OCI-LY1 (cell line): ENCODE measurements around the gene AXIN1.

ENCODE experiments used
- H2AFZ ChIP-seq: fragments of 200-600 bp; sonication (generic), shearing (Covaris generic); 2 replicates; pipeline ENCODE4 v1.6.0; 2014; ENCODE audit warnings: antibody characterized with exemption, mild to moderate bottlenecking, low read length
- H3F3A ChIP-seq: fragments of 200-600 bp; sonication (generic), shearing (Covaris generic); 2 replicates; pipeline ENCODE4 v1.6.0; 2014; ENCODE audit warnings: mild to moderate bottlenecking, antibody characterized with exemption, low read length, moderate library complexity; ENCODE audit not compliant: insufficient read depth
- H3K27ac ChIP-seq: fragments of 200-600 bp; sonication (generic); 2 replicates; pipeline ENCODE4 v1.5.1; 2014; ENCODE audit warnings: low read length, mixed run types, mild to moderate bottlenecking, low read depth; ENCODE audit not compliant: poor library complexity, severe bottlenecking
- H3K27me3 ChIP-seq: fragments of 200-600 bp; sonication (generic); 2 replicates; pipeline ENCODE4 v1.6.0; 2014; ENCODE audit warnings: antibody characterized with exemption, mild to moderate bottlenecking, low read length, moderate library complexity; ENCODE audit not compliant: insufficient read depth
- H3K36me3 ChIP-seq: fragments of 200-600 bp; sonication (generic); 2 replicates; pipeline ENCODE4 v1.6.1; 2014; ENCODE audit warnings: mild to moderate bottlenecking, antibody characterized with exemption, low read length, moderate library complexity, mixed read lengths; ENCODE audit not compliant: insufficient read depth
- H3K4me1 ChIP-seq: fragments of 200-600 bp; sonication (generic); 2 replicates; pipeline ENCODE4 v1.5.1; 2014; ENCODE audit warnings: mild to moderate bottlenecking, low read length, moderate library complexity; ENCODE audit not compliant: insufficient read depth, severe bottlenecking
- H3K4me2 ChIP-seq: fragments of 200-600 bp; sonication (generic), shearing (Covaris generic); 2 replicates; pipeline ENCODE4 v1.6.1; 2014; ENCODE audit warnings: low read length
- H3K4me3 ChIP-seq: fragments of 200-600 bp; sonication (generic); 2 replicates; pipeline ENCODE4 v1.5.1; 2014; ENCODE audit warnings: low read length, low read depth, mild to moderate bottlenecking, mixed read lengths; ENCODE audit not compliant: poor library complexity, severe bottlenecking
- H3K79me2 ChIP-seq: fragments of 200-600 bp; shearing (Covaris generic); 2 replicates; pipeline ENCODE4 v1.6.1; 2016; ENCODE audit warnings: mixed run types, low read length, mixed read lengths; ENCODE audit not compliant: insufficient read depth
- H3K9ac ChIP-seq: fragments of 200-600 bp; sonication (generic), shearing (Covaris generic); 2 replicates; pipeline ENCODE4 v1.6.1; 2014; ENCODE audit warnings: mild to moderate bottlenecking, low read length, mixed read lengths
- H3K9me2 ChIP-seq: fragments of 200-600 bp; sonication (generic), shearing (Covaris generic); 2 replicates; pipeline ENCODE4 v1.6.1; 2014; ENCODE audit warnings: low read depth, mild to moderate bottlenecking, low read length, mixed read lengths
- H3K9me3 ChIP-seq: fragments of 200-600 bp; shearing (Covaris generic); 2 replicates; pipeline ENCODE4 v1.6.1; 2014; ENCODE audit warnings: low read length, mixed read lengths
- H4K20me1 ChIP-seq: fragments of 200-600 bp; sonication (generic), shearing (Covaris generic); 2 replicates; pipeline ENCODE4 v1.6.0; 2016; ENCODE audit warnings: mild to moderate bottlenecking, low read length; ENCODE audit not compliant: insufficient read depth
- EZH2 ChIP-seq: fragments of 200-600 bp; sonication (generic), shearing (Covaris generic); IDR thresholded peaks from 2 replicates; pipeline ENCODE4 v1.8.0; 2017; ENCODE audit warnings: borderline replicate concordance, mixed run types, mild to moderate bottlenecking, antibody characterized with exemption, low read length, moderate library complexity, mixed read lengths
- TF ChIP-seq, protein P1 (sequence below): fragments of 200-600 bp; sonication (generic), shearing (Covaris generic); IDR thresholded peaks from 2 replicates; pipeline ENCODE4 v1.5.1; 2017; ENCODE audit warnings: mild to moderate bottlenecking, antibody characterized with exemption, low read length, moderate library complexity, mixed read lengths

The AXIN1 gene

DNA sequence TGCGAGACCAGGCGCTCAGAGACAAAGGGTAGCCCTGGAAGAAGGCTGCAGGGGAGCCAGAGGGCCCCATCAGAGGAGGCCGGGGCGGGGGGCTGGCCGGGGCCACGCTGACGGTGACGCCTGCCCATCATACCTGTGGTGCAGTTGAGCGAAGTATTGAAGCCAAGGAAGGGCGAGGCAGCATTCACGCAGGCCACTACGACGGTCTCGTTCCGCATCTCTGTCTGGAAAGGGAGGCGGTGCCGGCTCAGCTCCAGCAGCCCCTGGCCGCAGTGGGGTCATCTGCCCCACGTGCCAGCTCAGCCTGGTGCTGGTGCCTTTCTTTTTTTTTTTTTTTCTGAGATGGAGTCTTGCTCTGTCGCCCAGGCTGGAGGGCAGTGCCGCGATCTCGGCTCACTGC lies 22.7 kb upstream of the AXIN1 start:
- H3K36me3 ChIP-seq, result peaks cover 39% of the 10 kb centered on the region
- H3K9me2 ChIP-seq, result no peaks in the 10 kb centered on the region
- H3F3A ChIP-seq, result no peaks in the 10 kb centered on the region
- H3K27me3 ChIP-seq, result no peaks in the 10 kb centered on the region
- H3K27ac ChIP-seq, result no peak overlapping the region
- no peaks in the 10 kb centered on the region for H4K20me1 ChIP-seq
- no peaks in the 10 kb centered on the region for H3K9me3 ChIP-seq
- H3K79me2 ChIP-seq, result no peaks in the 10 kb centered on the region
- H3K9ac ChIP-seq, result no peak overlapping the region
- peaks cover 7% of the 10 kb centered on the region for H3K4me1 ChIP-seq
- no peak overlapping the region for H3K4me2 ChIP-seq
- no peak overlapping the region for H3K4me3 ChIP-seq
- TF ChIP-seq, protein P1, sequence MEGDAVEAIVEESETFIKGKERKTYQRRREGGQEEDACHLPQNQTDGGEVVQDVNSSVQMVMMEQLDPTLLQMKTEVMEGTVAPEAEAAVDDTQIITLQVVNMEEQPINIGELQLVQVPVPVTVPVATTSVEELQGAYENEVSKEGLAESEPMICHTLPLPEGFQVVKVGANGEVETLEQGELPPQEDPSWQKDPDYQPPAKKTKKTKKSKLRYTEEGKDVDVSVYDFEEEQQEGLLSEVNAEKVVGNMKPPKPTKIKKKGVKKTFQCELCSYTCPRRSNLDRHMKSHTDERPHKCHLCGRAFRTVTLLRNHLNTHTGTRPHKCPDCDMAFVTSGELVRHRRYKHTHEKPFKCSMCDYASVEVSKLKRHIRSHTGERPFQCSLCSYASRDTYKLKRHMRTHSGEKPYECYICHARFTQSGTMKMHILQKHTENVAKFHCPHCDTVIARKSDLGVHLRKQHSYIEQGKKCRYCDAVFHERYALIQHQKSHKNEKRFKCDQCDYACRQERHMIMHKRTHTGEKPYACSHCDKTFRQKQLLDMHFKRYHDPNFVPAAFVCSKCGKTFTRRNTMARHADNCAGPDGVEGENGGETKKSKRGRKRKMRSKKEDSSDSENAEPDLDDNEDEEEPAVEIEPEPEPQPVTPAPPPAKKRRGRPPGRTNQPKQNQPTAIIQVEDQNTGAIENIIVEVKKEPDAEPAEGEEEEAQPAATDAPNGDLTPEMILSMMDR, result no peak
- TF ChIP-seq EZH2, result no peak
- H2AFZ ChIP-seq, result no peak overlapping the region

DNA sequence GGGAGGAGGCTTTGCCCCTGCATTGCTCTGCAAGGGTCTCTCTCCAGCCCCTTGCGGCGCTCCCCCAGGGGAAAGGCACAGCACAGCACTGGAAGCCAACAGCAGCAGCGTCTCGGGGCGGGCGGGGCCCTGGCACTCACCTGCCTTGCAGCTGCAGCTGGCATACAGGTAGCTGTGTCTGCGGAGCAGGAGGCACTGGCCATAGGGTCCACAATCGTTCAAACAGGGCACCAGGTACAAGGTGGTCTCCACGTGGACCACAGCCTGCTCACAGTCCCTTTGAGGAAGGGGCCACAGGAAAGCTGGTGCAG lies 22.0 kb upstream of the AXIN1 start:
- Histone ChIP-seq H3F3A (no peaks in the 10 kb centered on the region), H3K27ac (no peak overlapping the region), H4K20me1 (no peaks in the 10 kb centered on the region), H3K9me3 (no peaks in the 10 kb centered on the region), H3K4me1 (peaks cover 11% of the 10 kb centered on the region), H3K9me2 (no peaks in the 10 kb centered on the region), H3K79me2 (no peaks in the 10 kb centered on the region), H3K9ac (no peak overlapping the region), H3K36me3 (peaks cover 39% of the 10 kb centered on the region), H3K4me3 (no peak overlapping the region), H3K27me3 (no peaks in the 10 kb centered on the region), H2AFZ (no peak overlapping the region), H3K4me2 (no peak overlapping the region)
- TF ChIP-seq, protein P1, result no peak
- no peak for TF ChIP-seq EZH2

DNA sequence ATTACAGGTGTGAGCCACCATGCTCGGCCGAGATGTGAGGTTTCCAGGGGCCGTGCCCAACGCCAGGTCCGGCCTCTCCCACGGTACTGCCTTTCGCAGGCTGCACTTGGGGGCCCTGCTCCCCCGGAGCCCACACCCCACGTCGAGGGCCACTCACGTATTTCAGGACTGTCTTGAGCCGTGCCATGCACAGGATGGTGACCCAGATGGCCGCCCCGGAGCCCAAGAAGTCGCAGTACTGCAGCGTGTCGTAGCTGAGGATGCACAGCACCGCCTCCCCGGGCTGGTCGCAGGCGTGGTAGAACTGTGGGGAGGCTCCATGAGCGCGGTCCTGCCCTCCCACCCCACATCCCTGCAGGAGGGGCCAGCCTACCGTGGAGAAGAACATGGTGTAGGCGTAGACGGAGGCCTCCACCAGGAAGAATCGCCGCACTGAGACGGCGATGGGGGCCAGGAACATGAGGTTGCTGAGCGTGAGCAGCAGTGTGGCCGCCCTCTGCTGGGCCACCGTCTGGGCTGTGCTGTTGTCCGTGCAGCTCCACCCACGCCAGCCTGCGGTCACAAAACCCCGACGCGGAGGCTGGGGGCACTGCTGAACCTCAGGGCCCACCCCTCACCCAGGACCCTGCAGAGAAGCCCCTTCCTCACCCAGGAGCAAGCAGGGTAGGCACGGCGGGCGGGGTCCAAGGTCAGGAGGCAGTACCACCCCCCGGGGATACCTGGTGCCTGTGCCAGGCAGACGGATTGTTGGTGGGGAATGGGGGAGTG lies 21.5 kb upstream of the AXIN1 start:
- H3K4me3 ChIP-seq, result no peak overlapping the region
- no peak overlapping the region for H3K27ac ChIP-seq
- no peak overlapping the region for H3K4me2 ChIP-seq
- no peak overlapping the region for H3K9ac ChIP-seq
- no peaks in the 10 kb centered on the region for H3K9me2 ChIP-seq
- no peaks in the 10 kb centered on the region for H4K20me1 ChIP-seq
- no peaks in the 10 kb centered on the region for H3K9me3 ChIP-seq
- H3K27me3 ChIP-seq, result no peaks in the 10 kb centered on the region
- no peaks in the 10 kb centered on the region for H3F3A ChIP-seq
- peaks cover 16% of the 10 kb centered on the region for H3K4me1 ChIP-seq
- no peak for TF ChIP-seq EZH2
- TF ChIP-seq, protein P1, result no peak
- H2AFZ ChIP-seq, result no peak overlapping the region
- no peaks in the 10 kb centered on the region for H3K79me2 ChIP-seq
- H3K36me3 ChIP-seq, result peaks cover 41% of the 10 kb centered on the region
